ENCODE results near the gene SPATS2.

SPATS2 gene

GRCh38 chr12:49548822-49549648, 181.8 kb downstream of the SPATS2 start:
- no peak overlapping the region for H2AFZ ChIP-seq (ENCODE audit: low read depth, low read length, severe bottlenecking)
- no peaks in the 10 kb centered on the region for H3F3A ChIP-seq (ENCODE audit: insufficient read depth)
- H3K4me3 ChIP-seq (ENCODE audit: insufficient read depth, low read length, poor library complexity, severe bottlenecking), result no peak overlapping the region
- H3K9me2 ChIP-seq (replicated peaks; ENCODE audit: insufficient read depth, low read length), result no peaks in the 10 kb centered on the region
- H3K27me3 ChIP-seq (ENCODE audit: low read length), result no peaks in the 10 kb centered on the region
- no peak for TF ChIP-seq EZH2phosphoT487 (conservative IDR thresholded peaks at IDR 0.05; ENCODE audit: low read length)
- TF ChIP-seq CTCF (IDR thresholded peaks at IDR 0.05; ENCODE audit: insufficient read depth, low read length, poor library complexity, severe bottlenecking), result no peak
- H4K20me1 ChIP-seq (ENCODE audit: low read depth, low read length), result no peaks in the 10 kb centered on the region
- no peak overlapping the region for H3K27ac ChIP-seq (ENCODE audit: low read depth, low read length)
- H3K36me3 ChIP-seq (ENCODE audit: low read length), result no peaks in the 10 kb centered on the region
- no peak overlapping the region for H3K9ac ChIP-seq (ENCODE audit: low read length)
- H3K4me2 ChIP-seq (ENCODE audit: low read depth, low read length, poor library complexity, severe bottlenecking), result no peak overlapping the region
- H3K79me2 ChIP-seq (ENCODE audit: insufficient read depth, low read length), result no peaks in the 10 kb centered on the region
- no peaks in the 10 kb centered on the region for H3K9me3 ChIP-seq (ENCODE audit: insufficient read depth, low read length)

GRCh38 chr12:49549735-49550692, 182.8 kb downstream of the SPATS2 start:
- Histone ChIP-seq H3K4me2 (ENCODE audit: low read depth, low read length, poor library complexity, severe bottlenecking) (no peak overlapping the region), H3K79me2 (ENCODE audit: insufficient read depth, low read length) (no peaks in the 10 kb centered on the region), H2AFZ (ENCODE audit: low read depth, low read length, severe bottlenecking) (no peak overlapping the region), H4K20me1 (ENCODE audit: low read depth, low read length) (no peaks in the 10 kb centered on the region), H3K9me2 (replicated peaks; ENCODE audit: insufficient read depth, low read length) (no peaks in the 10 kb centered on the region), H3K4me3 (ENCODE audit: insufficient read depth, low read length, poor library complexity, severe bottlenecking) (no peak overlapping the region), H3F3A (ENCODE audit: insufficient read depth) (no peaks in the 10 kb centered on the region), H3K9me3 (ENCODE audit: insufficient read depth, low read length) (no peaks in the 10 kb centered on the region), H3K27me3 (ENCODE audit: low read length) (no peaks in the 10 kb centered on the region), H3K27ac (ENCODE audit: low read depth, low read length) (no peak overlapping the region), H3K36me3 (ENCODE audit: low read length) (no peaks in the 10 kb centered on the region), H3K9ac (ENCODE audit: low read length) (no peak overlapping the region)
- TF ChIP-seq EZH2phosphoT487 (conservative IDR thresholded peaks at IDR 0.05; ENCODE audit: low read length) (no peak), CTCF (IDR thresholded peaks at IDR 0.05; ENCODE audit: insufficient read depth, low read length, poor library complexity, severe bottlenecking) (no peak)

- no peak overlapping the region for H3K27ac ChIP-seq (ENCODE audit: low read depth, low read length)
- H2AFZ ChIP-seq (ENCODE audit: low read depth, low read length, severe bottlenecking), result no peak overlapping the region
- H3K4me3 ChIP-seq (ENCODE audit: insufficient read depth, low read length, poor library complexity, severe bottlenecking), result no peak overlapping the region
- H3K4me2 ChIP-seq (ENCODE audit: low read depth, low read length, poor library complexity, severe bottlenecking), result no peak overlapping the region
- H4K20me1 ChIP-seq (ENCODE audit: low read depth, low read length), result no peaks in the 10 kb centered on the region
- H3K9ac ChIP-seq (ENCODE audit: low read length), result no peak overlapping the region
- no peaks in the 10 kb centered on the region for H3F3A ChIP-seq (ENCODE audit: insufficient read depth)
- H3K36me3 ChIP-seq (ENCODE audit: low read length), result no peaks in the 10 kb centered on the region
- H3K27me3 ChIP-seq (ENCODE audit: low read length), result no peaks in the 10 kb centered on the region
- no peaks in the 10 kb centered on the region for H3K79me2 ChIP-seq (ENCODE audit: insufficient read depth, low read length)
- H3K9me2 ChIP-seq (replicated peaks; ENCODE audit: insufficient read depth, low read length), result no peaks in the 10 kb centered on the region
- no peaks in the 10 kb centered on the region for H3K9me3 ChIP-seq (ENCODE audit: insufficient read depth, low read length)
- TF ChIP-seq EZH2phosphoT487 (conservative IDR thresholded peaks at IDR 0.05; ENCODE audit: low read length) (no peak), CTCF (IDR thresholded peaks at IDR 0.05; ENCODE audit: insufficient read depth, low read length, poor library complexity, severe bottlenecking) (no peak)
Observed at GRCh38 chr12:49550693-49551252, 183.5 kb downstream of the SPATS2 start.

Data from SU-DHL-6 (cell line).